HepG2 (cell line): ENCODE results near the gene RAET1L.

Experiments
- BRCA1 ChIP-seq: sonication (generic); formaldehyde crosslinking; IDR thresholded peaks from 2 replicates; pipeline ENCODE4 v1.4.0; 2020; ENCODE audit warnings: missing genetic modification reagents
- EZH2 ChIP-seq: conservative IDR thresholded peaks from 2 replicates; pipeline ENCODE4 v1.6.1; 2012; ENCODE audit warnings: mild to moderate bottlenecking, low read depth, low read length, moderate library complexity
- GABPA ChIP-seq, 2 experiments: IDR thresholded peaks; 2 replicates each; pipeline ENCODE4 v1.6.1; 2011 to 2016; ENCODE audit warnings: low read depth in 2 of 2, low read length in 1 of 2, missing biosample characterization in 1 of 2, missing genetic modification characterization in 1 of 2
- HMGXB4 ChIP-seq, 2 experiments: sonication (generic) in 1 of 2; formaldehyde crosslinking in 1 of 2; IDR thresholded peaks; 2 replicates each; pipeline versions ENCODE4 v1.4.0 to v1.6.1; 2018 to 2020; ENCODE audit warnings: missing genetic modification reagents in 2 of 2, borderline replicate concordance in 1 of 2, low read depth in 1 of 2, mild to moderate bottlenecking in 1 of 2, missing biosample characterization in 1 of 2
- HOXA3 ChIP-seq: sonication (generic); formaldehyde crosslinking; IDR thresholded peaks from 2 replicates; pipeline ENCODE4 v1.5.0; 2020; ENCODE audit warnings: missing genetic modification reagents
- KAT7 ChIP-seq: IDR thresholded peaks from 2 replicates; pipeline ENCODE4 v1.6.1; 2018; ENCODE audit warnings: borderline replicate concordance, missing compliant biosample characterization
- KDM1A ChIP-seq: IDR thresholded peaks from 2 replicates; pipeline ENCODE4 v1.6.1; 2016; ENCODE audit warnings: missing compliant biosample characterization
- MAFF ChIP-seq: IDR thresholded peaks from 2 replicates; pipeline ENCODE4 v1.6.1; 2011; ENCODE audit warnings: low read depth, low read length, improper control_type of control experiment
- NCOA2 ChIP-seq: sonication (generic); formaldehyde crosslinking; IDR thresholded peaks from 2 replicates; pipeline ENCODE4 v1.8.0; 2022; ENCODE audit warnings: inconsistent platforms
- POLR2A ChIP-seq, 2 experiments: IDR thresholded peaks; 2 replicates each; pipeline ENCODE4 v1.6.1; 2011; ENCODE audit warnings: low read depth in 2 of 2, low read length in 2 of 2, mild to moderate bottlenecking in 1 of 2, moderate library complexity in 1 of 2; ENCODE audit not compliant: insufficient read depth in 1 of 2
- TRAFD1 ChIP-seq: sonication (generic); formaldehyde crosslinking; IDR thresholded peaks from 2 replicates; pipeline ENCODE4 v1.5.1; 2020; ENCODE audit warnings: missing genetic modification reagents, mild to moderate bottlenecking, borderline replicate concordance

GRCh38 chr6:150075034-150075421 is 49.7 kb upstream of the RAET1L start:
- no peak for TF ChIP-seq HMGXB4 (CRISPR knock-in tag; IDR thresholded peaks at IDR 0.05; ENCODE audit: borderline replicate concordance in 1 of 2, low read depth in 1 of 2)
- TF ChIP-seq EZH2: no peak
- TF ChIP-seq POLR2A (IDR thresholded peaks at IDR 0.05; ENCODE audit: insufficient read depth in 1 of 2, low read depth in 2 of 2, low read length in 2 of 2): no peak
- no peak for TF ChIP-seq TRAFD1
- TF ChIP-seq KAT7 (CRISPR knock-in tag): no peak
- TF ChIP-seq GABPA (IDR thresholded peaks at IDR 0.05; ENCODE audit: low read depth, low read length): no peak
- TF ChIP-seq GABPA (CRISPR knock-in tag; IDR thresholded peaks at IDR 0.05; ENCODE audit: low read depth): no peak
- TF ChIP-seq BRCA1: no peak
- no peak for TF ChIP-seq HOXA3 (CRISPR knock-in tag)
- no peak for TF ChIP-seq MAFF
- no peak for TF ChIP-seq NCOA2 (CRISPR knock-in tag)
- TF ChIP-seq KDM1A (CRISPR knock-in tag): no peak
